Fibroblast of mammary gland (primary cell): ENCODE data around the gene CELF5.
"Not testable (repeated sequence)": the region's sequence is repeated elsewhere in the genome, so short reads cannot be mapped to it uniquely, and the experiment has no call there.

Experiments used
- DNase-seq: peaks from one replicate; pipeline ENCODE4 v3.0.0-alpha.2; 2010; ENCODE audit warnings: low read depth
- H3K4me3 ChIP-seq: 2 replicates; pipeline ENCODE4 v1.5.1; 2011; ENCODE audit warnings: low read depth, mild to moderate bottlenecking, low read length, moderate library complexity; ENCODE audit not compliant: control insufficient read depth
- CTCF ChIP-seq: conservative IDR thresholded peaks from 2 replicates; pipeline ENCODE4 v1.5.1; 2011; ENCODE audit warnings: low read depth, low read length, inconsistent platforms; ENCODE audit not compliant: control insufficient read depth, insufficient read depth

CELF5 gene

GRCh38 chr19:3325451-3325850 lies 101.0 kb downstream of the CELF5 start:
- no peak for DNase-seq
- H3K4me3 ChIP-seq = no peak overlapping the region
- TF ChIP-seq CTCF = no peak

- TF ChIP-seq CTCF = no peak
- DNase-seq = no peak
- H3K4me3 ChIP-seq = no peak overlapping the region
Measured at GRCh38 chr19:3328743-3329142, 104.3 kb downstream of the CELF5 start.

- H3K4me3 ChIP-seq = no peak overlapping the region
- no peak for TF ChIP-seq CTCF
- DNase-seq = no peak
Measured at GRCh38 chr19:3330047-3330446, 105.6 kb downstream of the CELF5 start.

GRCh38 chr19:3332232-3332631 lies 107.8 kb downstream of the CELF5 start:
- not testable (repeated sequence) for DNase-seq, H3K4me3 ChIP-seq

GRCh38 chr19:3333020-3333583 lies 108.6 kb downstream of the CELF5 start:
- no peak for DNase-seq
- H3K4me3 ChIP-seq = no peak overlapping the region
- TF ChIP-seq CTCF = no peak

- TF ChIP-seq CTCF = no peak
- H3K4me3 ChIP-seq = no peak overlapping the region
- DNase-seq = no peak
Measured at GRCh38 chr19:3333662-3334061, 109.2 kb downstream of the CELF5 start.

- not testable (repeated sequence) for H3K4me3 ChIP-seq, DNase-seq
Measured at GRCh38 chr19:3334749-3335430, 110.4 kb downstream of the CELF5 start.
